SK-N-SH (cell line): ENCODE results near the gene RNF130. TPM values are rescaled to one million over a fixed set of nuclear protein-coding genes. Genes with fewer than 3 reads are reported as not detected.

ENCODE experiments used
- CTCF ChIA-PET: fragments of 300-600, 350-600 bp; formaldehyde crosslinking; extraction: SDS; loops from one replicate; lab custom pipeline; 2021; lab: Yijun Ruan, JAX
- POLR2A ChIA-PET: fragments of 350-600 bp; sonication (Branson Sonifier 250); formaldehyde crosslinking; extraction: SDS; loops from one replicate; lab custom pipeline; 2020; ENCODE audit warnings: antibody characterized with exemption, inconsistent platforms; lab: Yijun Ruan, JAX
- DNase-seq: peaks from one replicate; pipeline ENCODE4 v3.0.0; 2012
- H2AFZ ChIP-seq: fragments of 200-600 bp; sonication (generic); 2 replicates; pipeline ENCODE4 v1.8.1; 2016; ENCODE audit warnings: antibody characterized with exemption, mild to moderate bottlenecking, low read depth
- H3F3A ChIP-seq: fragments of 200-600 bp; sonication (generic); replicated peaks from 2 replicates; pipeline ENCODE3; 2016; ENCODE audit warnings: antibody characterized with exemption, mild to moderate bottlenecking; ENCODE audit not compliant: insufficient read depth
- H3K27ac ChIP-seq, 2 experiments: fragments of 200-500 bp in 1 of 2; fragments of 200-600 bp in 1 of 2; sonication (Bioruptor generic) in 1 of 2; sonication (generic), shearing (Covaris generic) in 1 of 2; 2 replicates each; pipeline versions ENCODE4 v1.5.1 to v1.6.1; 2014 to 2016; ENCODE audit warnings: low read depth in 2 of 2, inconsistent platforms in 1 of 2, low read length in 1 of 2, mild to moderate bottlenecking in 1 of 2, mixed read lengths in 1 of 2
- H3K27me3 ChIP-seq: fragments of 200-600 bp; sonication (generic), shearing (Covaris generic); 2 replicates; pipeline ENCODE4 v1.6.1; 2016; ENCODE audit warnings: mixed run types; ENCODE audit not compliant: insufficient read depth
- H3K36me3 ChIP-seq, 2 experiments: fragments of 200-500 bp in 1 of 2; fragments of 200-600 bp in 1 of 2; sonication (Bioruptor generic) in 1 of 2; sonication (generic) in 1 of 2; replicated peaks in 1 of 2; 2 replicates each; pipeline versions ENCODE3 to v1.5.1; 2014 to 2016; ENCODE audit warnings: low read length in 1 of 2, mild to moderate bottlenecking in 1 of 2; ENCODE audit not compliant: insufficient read depth in 2 of 2, control insufficient read depth in 1 of 2
- H3K4me1 ChIP-seq, 2 experiments: fragments of 200-500 bp in 1 of 2; fragments of 200-600 bp in 1 of 2; sonication (Bioruptor generic) in 1 of 2; sonication (generic), shearing (Covaris generic) in 1 of 2; 2 replicates each; pipeline versions ENCODE4 v1.5.1 to v1.6.1; 2014 to 2016; ENCODE audit warnings: low read depth in 1 of 2, low read length in 1 of 2, mixed run types in 1 of 2; ENCODE audit not compliant: insufficient read depth in 2 of 2, control insufficient read depth in 1 of 2
- H3K4me2 ChIP-seq: fragments of 200-600 bp; sonication (generic), shearing (Covaris generic); 2 replicates; pipeline ENCODE4 v1.6.1; 2017; ENCODE audit warnings: mixed run types
- H3K4me3 ChIP-seq, 2 experiments: fragments of 200-500 bp in 1 of 2; fragments of 200-600 bp in 1 of 2; sonication (Bioruptor generic) in 1 of 2; sonication (generic), shearing (Covaris generic) in 1 of 2; 2 replicates each; pipeline versions ENCODE4 v1.5.1 to v1.8.1; 2014 to 2016; ENCODE audit warnings: low read depth in 2 of 2, inconsistent platforms in 1 of 2, low read length in 1 of 2, mild to moderate bottlenecking in 1 of 2, mixed read lengths in 1 of 2, moderate library complexity in 1 of 2
- H3K79me2 ChIP-seq: fragments of 200-600 bp; sonication (generic); 2 replicates; pipeline ENCODE4 v1.8.1; 2017; ENCODE audit warnings: mild to moderate bottlenecking; ENCODE audit not compliant: insufficient read depth
- H3K9ac ChIP-seq: fragments of 200-600 bp; sonication (generic); 2 replicates; pipeline ENCODE4 v1.6.1; 2017; ENCODE audit warnings: mixed run types
- H3K9me2 ChIP-seq: fragments of 200-600 bp; sonication (generic); 2 replicates; pipeline ENCODE4 v1.6.1; 2017; ENCODE audit warnings: mixed run types
- H3K9me3 ChIP-seq: fragments of 200-600 bp; sonication (generic); 2 replicates; pipeline ENCODE4 v1.6.1; 2017; ENCODE audit warnings: mixed run types, mild to moderate bottlenecking, moderate library complexity
- H4K20me1 ChIP-seq: fragments of 200-600 bp; sonication (generic); 2 replicates; pipeline ENCODE4 v1.6.1; 2017; ENCODE audit warnings: mild to moderate bottlenecking, mixed run types; ENCODE audit not compliant: insufficient read depth
- CHD2 ChIP-seq: fragments of 150-350 bp; IDR thresholded peaks from 2 replicates; pipeline ENCODE4 v1.6.1; 2018; ENCODE audit warnings: low read length; ENCODE audit not compliant: partially characterized antibody
- CTCF ChIP-seq: fragments of 200-600 bp; sonication (generic); IDR thresholded peaks from 2 replicates; pipeline ENCODE4 v1.6.1; 2017; ENCODE audit warnings: antibody characterized with exemption, mild to moderate bottlenecking, moderate library complexity
- ELF1 ChIP-seq: IDR thresholded peaks from 2 replicates; pipeline ENCODE4 v1.4.0; 2012
- EZH2phosphoT487 ChIP-seq: fragments of 200-600 bp; sonication (generic); IDR thresholded peaks from 2 replicates; pipeline ENCODE4 v1.6.1; 2017; ENCODE audit warnings: low read depth, mixed run types, mild to moderate bottlenecking, antibody characterized with exemption, moderate library complexity, borderline replicate concordance
- FOSL2 ChIP-seq: IDR thresholded peaks from 2 replicates; pipeline ENCODE4 v1.4.0; 2012; ENCODE audit warnings: low read depth, mild to moderate bottlenecking, moderate library complexity, borderline replicate concordance
- FOXM1 ChIP-seq: IDR thresholded peaks from 2 replicates; pipeline ENCODE4 v1.4.0; 2012; ENCODE audit warnings: low read depth, mild to moderate bottlenecking
- GABPA ChIP-seq: IDR thresholded peaks from 2 replicates; pipeline ENCODE4 v1.4.0; 2012; ENCODE audit warnings: low read depth, mild to moderate bottlenecking
- IRF3 ChIP-seq: fragments of 150-350 bp; IDR thresholded peaks from 2 replicates; pipeline ENCODE4 v1.6.1; 2016; ENCODE audit warnings: mild to moderate bottlenecking, low read depth, low read length
- MAX ChIP-seq: IDR thresholded peaks from 2 replicates; pipeline ENCODE4 v1.4.0; 2012; ENCODE audit warnings: low read depth
- MEF2A ChIP-seq: IDR thresholded peaks from 2 replicates; pipeline ENCODE4 v1.4.0; 2012; ENCODE audit warnings: low read depth, borderline replicate concordance
- PBX3 ChIP-seq: IDR thresholded peaks from 2 replicates; pipeline ENCODE4; 2012
- SMC3 ChIP-seq: IDR thresholded peaks from 2 replicates; pipeline ENCODE4 v1.6.1; 2012; ENCODE audit warnings: low read depth, low read length, improper control_type of control experiment
- TAF1 ChIP-seq: IDR thresholded peaks from 2 replicates; pipeline ENCODE4 v1.6.1; 2012; ENCODE audit warnings: low read depth, mild to moderate bottlenecking, low read length, moderate library complexity, borderline replicate concordance
- WGBS: methylation state at CpG from one replicate; pipeline ENCODE4 v1.1.6; 2017; ENCODE audit warnings: low lambda C conversion rate; 5-methylcytosine and 5-hydroxymethylcytosine counted together
- polyA plus RNA-seq, 3 experiments: library from polyadenylated mRNA; depleted of rRNA; stranded (reverse); fragments of >200 nt; gene quantifications; 2 replicates each; pipeline ENCODE4 v1.2.3, GENCODE V29; 2012
- TF ChIP-seq, protein P1 (sequence below): IDR thresholded peaks from 2 replicates; pipeline ENCODE4 v1.4.0; 2012; ENCODE audit warnings: low read depth, borderline replicate concordance
- TF ChIP-seq, protein P2 (sequence below): IDR thresholded peaks from 2 replicates; pipeline ENCODE4 v1.4.0; 2012; ENCODE audit warnings: low read depth, borderline replicate concordance

Gene RNF130
- polyA plus RNA-seq, 1 of the 3 experiments (the other 2 are of a cell fraction): 41.4 TPM

GRCh38 chr5:180100621-180101450 lies 29.3 kb upstream of the RNF130 start (continued):
- TF ChIP-seq PBX3: no peak
- TF ChIP-seq EZH2phosphoT487: no peak

DNA sequence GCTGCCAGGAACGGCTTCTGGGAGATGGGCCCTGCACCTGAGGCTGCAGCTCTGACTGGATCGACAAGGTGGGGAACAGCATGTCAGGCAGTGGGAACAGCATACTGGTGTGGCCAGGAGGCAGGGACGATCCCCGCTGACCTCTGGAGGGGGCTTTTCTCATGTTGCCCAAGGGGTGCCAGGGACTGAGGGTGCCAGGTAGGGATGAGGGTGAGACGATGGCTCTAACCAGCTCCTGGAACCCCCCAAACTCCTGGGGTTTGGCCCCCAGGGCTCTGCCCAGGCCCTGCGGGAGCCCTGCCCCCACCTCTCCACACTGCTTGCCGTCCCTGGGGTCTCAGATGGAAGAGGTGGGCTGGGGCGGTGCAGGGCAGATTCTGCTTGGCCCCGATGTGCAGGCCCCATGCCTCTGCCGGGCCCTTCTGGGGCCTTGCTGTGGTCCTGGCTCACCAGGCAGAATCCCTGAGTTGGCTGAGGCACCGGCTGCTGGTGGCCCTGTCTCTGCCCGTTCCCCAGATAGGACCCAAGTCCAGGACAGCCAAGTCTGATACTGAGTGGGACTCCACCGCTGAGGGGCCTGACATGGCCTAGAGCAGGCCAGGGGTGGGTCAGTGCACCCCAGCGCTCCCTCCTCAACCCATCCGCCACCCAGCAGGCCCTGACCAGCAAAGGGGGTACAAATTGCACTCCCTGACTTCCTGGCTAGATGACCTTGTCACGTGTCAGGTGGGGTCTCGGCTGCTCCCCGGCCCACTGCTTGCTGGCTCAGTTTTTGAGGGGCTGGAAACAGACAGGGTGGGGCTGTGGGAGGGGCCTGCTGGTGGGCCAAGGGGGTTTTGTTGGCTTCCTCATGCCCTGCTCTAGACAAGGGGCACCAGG lies 28.4 kb upstream of the RNF130 start:
- Histone ChIP-seq H3K9ac (no peak overlapping the region), H3K79me2 (no peaks in the 10 kb centered on the region), H4K20me1 (no peaks in the 10 kb centered on the region), H3K4me2 (no peak overlapping the region), H3K27me3 (no peaks in the 10 kb centered on the region), H3K27ac (no peak overlapping the region), H3K9me3 (no peaks in the 10 kb centered on the region), H2AFZ (no peak overlapping the region), H3K4me1 (no peaks in the 10 kb centered on the region), H3K9me2 (no peaks in the 10 kb centered on the region), H3K4me3 (no peak overlapping the region), H3K36me3 (no peaks in the 10 kb centered on the region), H3F3A (no peaks in the 10 kb centered on the region)
- 72% methylated on average over 11 of the region's 18 CpGs for WGBS
- ChIA-PET POLR2A (no interaction called here), CTCF (interaction anchor here (1.2 kb wide), 1 partner anchor 109 kb away, joined by 4 read pairs; the partner anchor contains the start of gene RASGEF1C)
- no peak for DNase-seq
- no peak for TF ChIP-seq MEF2A
- TF ChIP-seq CTCF: no peak
- TF ChIP-seq, protein P1, sequence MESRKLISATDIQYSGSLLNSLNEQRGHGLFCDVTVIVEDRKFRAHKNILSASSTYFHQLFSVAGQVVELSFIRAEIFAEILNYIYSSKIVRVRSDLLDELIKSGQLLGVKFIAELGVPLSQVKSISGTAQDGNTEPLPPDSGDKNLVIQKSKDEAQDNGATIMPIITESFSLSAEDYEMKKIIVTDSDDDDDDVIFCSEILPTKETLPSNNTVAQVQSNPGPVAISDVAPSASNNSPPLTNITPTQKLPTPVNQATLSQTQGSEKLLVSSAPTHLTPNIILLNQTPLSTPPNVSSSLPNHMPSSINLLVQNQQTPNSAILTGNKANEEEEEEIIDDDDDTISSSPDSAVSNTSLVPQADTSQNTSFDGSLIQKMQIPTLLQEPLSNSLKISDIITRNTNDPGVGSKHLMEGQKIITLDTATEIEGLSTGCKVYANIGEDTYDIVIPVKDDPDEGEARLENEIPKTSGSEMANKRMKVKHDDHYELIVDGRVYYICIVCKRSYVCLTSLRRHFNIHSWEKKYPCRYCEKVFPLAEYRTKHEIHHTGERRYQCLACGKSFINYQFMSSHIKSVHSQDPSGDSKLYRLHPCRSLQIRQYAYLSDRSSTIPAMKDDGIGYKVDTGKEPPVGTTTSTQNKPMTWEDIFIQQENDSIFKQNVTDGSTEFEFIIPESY: no peak
- no peak for TF ChIP-seq IRF3
- no peak for TF ChIP-seq TAF1
- TF ChIP-seq GABPA: no peak
- TF ChIP-seq SMC3: no peak
- no peak for TF ChIP-seq MAX
- no peak for TF ChIP-seq CHD2
- no peak for TF ChIP-seq FOSL2
- no peak for TF ChIP-seq ELF1
- TF ChIP-seq, protein P2, sequence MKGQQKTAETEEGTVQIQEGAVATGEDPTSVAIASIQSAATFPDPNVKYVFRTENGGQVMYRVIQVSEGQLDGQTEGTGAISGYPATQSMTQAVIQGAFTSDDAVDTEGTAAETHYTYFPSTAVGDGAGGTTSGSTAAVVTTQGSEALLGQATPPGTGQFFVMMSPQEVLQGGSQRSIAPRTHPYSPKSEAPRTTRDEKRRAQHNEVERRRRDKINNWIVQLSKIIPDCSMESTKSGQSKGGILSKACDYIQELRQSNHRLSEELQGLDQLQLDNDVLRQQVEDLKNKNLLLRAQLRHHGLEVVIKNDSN: no peak
- TF ChIP-seq FOXM1: no peak
